Mesodermal cell (in vitro differentiated cells): ENCODE measurements around the gene DGKI.

Experiments
- H3K27ac ChIP-seq: 2 replicates; pipeline ENCODE4 v1.7.0; 2013; ENCODE audit warnings: mild to moderate bottlenecking, low read depth, low read length, moderate library complexity; ENCODE audit not compliant: severe bottlenecking
- H3K36me3 ChIP-seq: 2 replicates; pipeline ENCODE4 v1.7.1; 2013; ENCODE audit warnings: mild to moderate bottlenecking, low read length, moderate library complexity; ENCODE audit not compliant: control insufficient read depth, insufficient read depth
- H3K4me1 ChIP-seq: one replicate; pipeline ENCODE4 v1.7.1; 2013; ENCODE audit warnings: mild to moderate bottlenecking, low read length; ENCODE audit not compliant: insufficient read depth, control insufficient read depth, poor library complexity, severe bottlenecking
- H3K4me3 ChIP-seq: 2 replicates; pipeline ENCODE4 v1.7.0; 2013; ENCODE audit warnings: low read length, control low read depth, mild to moderate bottlenecking; ENCODE audit not compliant: insufficient read depth, poor library complexity, severe bottlenecking; ENCODE audit errors: extremely low read depth
- H3K9me3 ChIP-seq: 2 replicates; pipeline ENCODE4 v1.7.1; 2013; ENCODE audit warnings: mild to moderate bottlenecking, low read length, moderate library complexity; ENCODE audit not compliant: control insufficient read depth
- WGBS, 2 experiments: methylation state at CpG; one replicate each; pipeline ENCODE4 v1.1.5; 2013; ENCODE audit warnings: missing lambda C conversion rate in 2 of 2; ENCODE audit not compliant: insufficient coverage in 2 of 2; 5-methylcytosine and 5-hydroxymethylcytosine counted together

The DGKI gene

GRCh38 chr7:137816696-137817320 lies 30.0 kb downstream of the DGKI start:
- peaks cover 4% of the 10 kb centered on the region for H3K4me1 ChIP-seq
- 63 to 67% methylated on average over 2 to 4 of the region's 5 CpGs for WGBS, 2 experiments
- H3K9me3 ChIP-seq, result no peaks in the 10 kb centered on the region
- no peak overlapping the region for H3K27ac ChIP-seq
- no peaks in the 10 kb centered on the region for H3K36me3 ChIP-seq
- no peak overlapping the region for H3K4me3 ChIP-seq

- Histone ChIP-seq H3K4me1 (no peaks in the 10 kb centered on the region), H3K4me3 (no peak overlapping the region), H3K36me3 (no peaks in the 10 kb centered on the region), H3K9me3 (no peaks in the 10 kb centered on the region), H3K27ac (no peak overlapping the region)
- no CpG with 5 or more reads among the region's 1 CpG for WGBS, 2 experiments
Measured at GRCh38 chr7:137813541-137813940, 33.2 kb downstream of the DGKI start.

- WGBS, 2 experiments, result no CpG with 5 or more reads among the region's 2 CpGs
- no peak overlapping the region for H3K4me3 ChIP-seq
- no peak overlapping the region for H3K27ac ChIP-seq
- no peaks in the 10 kb centered on the region for H3K9me3 ChIP-seq
- H3K36me3 ChIP-seq, result no peaks in the 10 kb centered on the region
- no peaks in the 10 kb centered on the region for H3K4me1 ChIP-seq
Measured at GRCh38 chr7:137810248-137810647, 36.5 kb downstream of the DGKI start.

GRCh38 chr7:137804836-137805235 lies 41.9 kb downstream of the DGKI start:
- H3K4me1 ChIP-seq, result no peaks in the 10 kb centered on the region
- no peaks in the 10 kb centered on the region for H3K9me3 ChIP-seq
- H3K27ac ChIP-seq, result no peak overlapping the region
- H3K4me3 ChIP-seq, result no peak overlapping the region
- H3K36me3 ChIP-seq, result no peaks in the 10 kb centered on the region
- WGBS, 2 experiments, result 100% methylated on average over 1 of the region's 2 CpGs; no CpG with 5 or more reads in 1 of the 2 experiments

- no peaks in the 10 kb centered on the region for H3K9me3 ChIP-seq
- WGBS, 2 experiments, result 80% methylated on average over 1 of the region's 1 CpG; no CpG with 5 or more reads in 1 of the 2 experiments
- H3K4me1 ChIP-seq, result no peaks in the 10 kb centered on the region
- no peak overlapping the region for H3K27ac ChIP-seq
- H3K36me3 ChIP-seq, result no peaks in the 10 kb centered on the region
- H3K4me3 ChIP-seq, result no peak overlapping the region
Measured at GRCh38 chr7:137801491-137801890, 45.3 kb downstream of the DGKI start.

- no peaks in the 10 kb centered on the region for H3K4me1 ChIP-seq
- no peaks in the 10 kb centered on the region for H3K36me3 ChIP-seq
- no peak overlapping the region for H3K4me3 ChIP-seq
- no peak overlapping the region for H3K27ac ChIP-seq
- no peaks in the 10 kb centered on the region for H3K9me3 ChIP-seq
- no CpG with 5 or more reads among the region's 1 CpG for WGBS, 2 experiments
Measured at GRCh38 chr7:137801003-137801402, 45.8 kb downstream of the DGKI start.

GRCh38 chr7:137798073-137798763 lies 48.6 kb downstream of the DGKI start:
- no peaks in the 10 kb centered on the region for H3K36me3 ChIP-seq
- H3K27ac ChIP-seq, result no peak overlapping the region
- no CpG with 5 or more reads among the region's 4 CpGs for WGBS, 2 experiments

GRCh38 chr7:137795211-137795610 lies 51.6 kb downstream of the DGKI start:
- Histone ChIP-seq H3K4me1 (no peaks in the 10 kb centered on the region), H3K4me3 (no peak overlapping the region), H3K27ac (no peak overlapping the region), H3K36me3 (no peaks in the 10 kb centered on the region), H3K9me3 (no peaks in the 10 kb centered on the region)
- WGBS, 2 experiments, result 83 to 97% methylated on average over 3 of the region's 4 CpGs

More at GRCh38 chr7:137798073-137798763, 48.6 kb downstream of the DGKI start:
- Histone ChIP-seq H3K4me1 (no peaks in the 10 kb centered on the region), H3K9me3 (no peaks in the 10 kb centered on the region), H3K4me3 (no peak overlapping the region)

- H3K4me3 ChIP-seq, result no peak overlapping the region
- 86 to 94% methylated on average over 2 of the region's 2 CpGs for WGBS, 2 experiments
- no peaks in the 10 kb centered on the region for H3K36me3 ChIP-seq
- no peaks in the 10 kb centered on the region for H3K9me3 ChIP-seq
- no peak overlapping the region for H3K27ac ChIP-seq
- no peaks in the 10 kb centered on the region for H3K4me1 ChIP-seq
Measured at GRCh38 chr7:137791930-137792329, 54.8 kb downstream of the DGKI start.

- Histone ChIP-seq H3K36me3 (no peaks in the 10 kb centered on the region), H3K4me1 (no peaks in the 10 kb centered on the region), H3K9me3 (no peaks in the 10 kb centered on the region), H3K4me3 (no peak overlapping the region), H3K27ac (no peak overlapping the region)
Measured at GRCh38 chr7:137790828-137791227, 55.9 kb downstream of the DGKI start.

GRCh38 chr7:137789215-137789882 lies 57.4 kb downstream of the DGKI start:
- H3K4me3 ChIP-seq, result no peak overlapping the region
- H3K9me3 ChIP-seq, result no peaks in the 10 kb centered on the region
- H3K36me3 ChIP-seq, result no peaks in the 10 kb centered on the region
- no peak overlapping the region for H3K27ac ChIP-seq
- H3K4me1 ChIP-seq, result no peaks in the 10 kb centered on the region
- WGBS, 2 experiments, result 94% methylated on average over 2 of the region's 4 CpGs; no CpG with 5 or more reads in 1 of the 2 experiments
